ENCODE data around the gene VNN1.
"Not testable (repeated sequence)": the region's sequence is repeated elsewhere in the genome, so short reads cannot be mapped to it uniquely, and the experiment has no call there.

VNN1 gene

GRCh38 chr6:132666118-132666517 lies 47.7 kb downstream of the VNN1 start:
- DNase-seq, result no peak

- DNase-seq, result no peak
Measured at GRCh38 chr6:132664309-132665034, 49.4 kb downstream of the VNN1 start.

GRCh38 chr6:132663661-132664060 lies 50.2 kb downstream of the VNN1 start:
- DNase-seq, result no peak

- DNase-seq, result no peak
Measured at GRCh38 chr6:132661906-132662305, 51.9 kb downstream of the VNN1 start.

- DNase-seq, result no peak
Measured at GRCh38 chr6:132659082-132659481, 54.8 kb downstream of the VNN1 start, which contains the start of gene TAAR1. TAAR1 (minus strand) TSS chr6:132659182; CDS start chr6:132646003, 13,179 bp downstream.

- no peak for DNase-seq
Measured at GRCh38 chr6:132651062-132651461, 62.8 kb downstream of the VNN1 start.

GRCh38 chr6:132650429-132650828 lies 63.4 kb downstream of the VNN1 start:
- no peak for DNase-seq

- DNase-seq, result no peak
Measured at GRCh38 chr6:132648828-132649227, 65.0 kb downstream of the VNN1 start.

- no peak for DNase-seq
Measured at GRCh38 chr6:132648356-132648755, 65.5 kb downstream of the VNN1 start.

GRCh38 chr6:132643547-132643946 lies 70.3 kb downstream of the VNN1 start:
- DNase-seq, result no peak

- not testable (repeated sequence) for DNase-seq
Measured at GRCh38 chr6:132637135-132637534, 76.7 kb downstream of the VNN1 start.

GRCh38 chr6:132635906-132636305 lies 77.9 kb downstream of the VNN1 start:
- not testable (repeated sequence) for DNase-seq

GRCh38 chr6:132635288-132635687 lies 78.6 kb downstream of the VNN1 start:
- DNase-seq, result not testable (repeated sequence)

- DNase-seq, result no peak
Measured at GRCh38 chr6:132634796-132635195, 79.1 kb downstream of the VNN1 start.

GRCh38 chr6:132633362-132633761 lies 80.5 kb downstream of the VNN1 start:
- no peak for DNase-seq

Measured in stimulated activated CD4-positive, alpha-beta T cell treated with anti-CD3 and anti-CD28 coated beads, Interleukin-1b, Interleukin-23, amount 100 ng/mL, for 48 hours (primary cell).